HG02571 (cell line): ENCODE results near the gene ZNF571.
A peak's percentile ranks its signal among the peaks of the same experiment; 100 is the strongest.

Source experiments
- ATAC-seq: cut with Tn5 transposase; IDR thresholded peaks from one replicate; pipeline ENCODE4 v1.9.1; 2021; ENCODE audit warnings: mild to moderate bottlenecking, moderate library complexity; ENCODE audit not compliant: unreplicated experiment

ZNF571 gene

GRCh38 chr19:37594304-37594981 is at the start of gene ZNF571, which contains the start of gene ZNF540:
TSS of gene ZNF571 (minus strand) at chr19:37594792. CDS start at chr19:37586676, 8,116 bp downstream.
TSS of gene ZNF540 (plus strand) at chr19:37594876. CDS start at chr19:37598448, 3,572 bp downstream.
- peak; percentile 97 for ATAC-seq

- ATAC-seq = no peak
Observed at GRCh38 chr19:37635076-37636056, 40.8 kb upstream of the ZNF571 start.

GRCh38 chr19:37594982-37595382 is 390 bp upstream of the ZNF571 start:
- ATAC-seq = peak; percentile 18

- no peak for ATAC-seq
Observed at GRCh38 chr19:37593996-37594303, 642 bp downstream of the ZNF571 start.

GRCh38 chr19:37583340-37583739 is 11.3 kb downstream of the ZNF571 start:
- ATAC-seq = no peak

GRCh38 chr19:37572203-37572602 is 22.4 kb downstream of the ZNF571 start:
- ATAC-seq = no peak

GRCh38 chr19:37565370-37565669 is 29.3 kb downstream of the ZNF571 start:
- ATAC-seq = no peak

- ATAC-seq = no peak
Observed at GRCh38 chr19:37564624-37565369, 29.8 kb downstream of the ZNF571 start.

- no peak for ATAC-seq
Observed at GRCh38 chr19:37563518-37563917, 31.1 kb downstream of the ZNF571 start.

- ATAC-seq = no peak
Observed at GRCh38 chr19:37551129-37551993, 43.2 kb downstream of the ZNF571 start.

GRCh38 chr19:37537391-37537947 is 57.1 kb downstream of the ZNF571 start:
- no peak for ATAC-seq

- no peak for ATAC-seq
Observed at GRCh38 chr19:37519890-37520289, 74.7 kb downstream of the ZNF571 start.
